ENCODE results near the gene SRGAP2B. TPM values are rescaled to one million over a fixed set of nuclear protein-coding genes. Genes with fewer than 3 reads are reported as not detected.
"Not testable (repeated sequence)": the region's sequence is repeated elsewhere in the genome, so short reads cannot be mapped to it uniquely, and the experiment has no call there.

Gene SRGAP2B
- polyA plus RNA-seq, 3 donors from 2014 or later, result 0.29 to 1.2 (median 0.69) TPM

DNA sequence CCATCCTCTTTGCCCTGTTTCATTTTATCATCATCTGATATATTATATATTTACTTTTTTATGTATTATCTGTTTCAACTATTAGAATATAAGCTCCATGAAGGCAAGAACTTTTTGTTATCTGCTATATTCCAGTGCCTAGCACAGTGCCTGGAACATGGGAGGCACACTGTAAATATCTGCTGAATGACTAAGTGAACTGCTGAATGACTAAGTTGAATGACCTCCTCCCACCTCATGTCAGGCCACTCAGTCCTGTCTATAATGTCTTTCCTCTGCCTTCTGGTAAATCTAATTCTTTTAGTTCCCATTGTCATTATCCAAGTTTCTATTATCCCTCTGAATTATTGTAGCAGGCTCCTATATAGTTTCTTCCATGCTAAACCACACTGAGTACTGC is 156.5 kb downstream of the SRGAP2B start:
- H3K4me3 Mint-ChIP-seq, H3K36me3 Mint-ChIP-seq, DNase-seq: not testable (repeated sequence)

DNA sequence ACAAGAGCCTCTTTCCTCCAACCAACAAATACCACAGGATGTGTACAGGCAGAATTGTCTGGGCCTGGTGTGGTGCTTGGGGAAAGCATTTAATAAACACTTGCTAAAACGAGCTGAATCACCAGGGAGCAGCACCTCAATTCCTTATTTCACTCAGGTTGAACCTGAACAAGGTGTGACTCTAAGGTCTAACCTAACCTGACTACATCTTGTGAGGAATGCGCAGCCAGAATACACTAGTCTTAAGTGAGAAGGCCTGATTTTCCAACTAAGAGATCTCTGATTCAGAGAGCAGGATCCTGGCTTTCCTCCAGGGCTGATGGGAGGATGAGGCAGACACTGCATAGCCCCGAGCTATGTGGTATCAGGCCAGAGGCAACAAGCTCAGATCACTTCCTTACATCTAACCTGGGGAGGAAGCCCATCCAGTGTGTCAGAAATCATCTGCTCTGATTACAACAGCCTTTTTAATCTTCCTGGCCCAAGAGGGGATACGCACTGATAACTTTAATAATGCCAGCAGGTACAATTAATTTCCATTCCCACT is 158.9 kb downstream of the SRGAP2B start:
- DNase-seq; H3K27me3 Mint-ChIP-seq (ENCODE audit: low read depth in 3 of 3): not testable (repeated sequence)

More for the DNA sequence above, 156.5 kb downstream of the SRGAP2B start:
- H3K27me3 Mint-ChIP-seq (ENCODE audit: low read depth in 3 of 3); H3K4me1 Mint-ChIP-seq; H3K9me3 Mint-ChIP-seq; H3K27ac Mint-ChIP-seq: not testable (repeated sequence)

GRCh38 chr1:144935310-144935709 is 159.8 kb downstream of the SRGAP2B start:
- H3K4me3 Mint-ChIP-seq, H3K27ac Mint-ChIP-seq, H3K9me3 Mint-ChIP-seq: not testable (repeated sequence)

More for the DNA sequence above, 158.9 kb downstream of the SRGAP2B start:
- H3K4me1 Mint-ChIP-seq, H3K9me3 Mint-ChIP-seq, H3K4me3 Mint-ChIP-seq, H3K36me3 Mint-ChIP-seq, H3K27ac Mint-ChIP-seq: not testable (repeated sequence)

DNA sequence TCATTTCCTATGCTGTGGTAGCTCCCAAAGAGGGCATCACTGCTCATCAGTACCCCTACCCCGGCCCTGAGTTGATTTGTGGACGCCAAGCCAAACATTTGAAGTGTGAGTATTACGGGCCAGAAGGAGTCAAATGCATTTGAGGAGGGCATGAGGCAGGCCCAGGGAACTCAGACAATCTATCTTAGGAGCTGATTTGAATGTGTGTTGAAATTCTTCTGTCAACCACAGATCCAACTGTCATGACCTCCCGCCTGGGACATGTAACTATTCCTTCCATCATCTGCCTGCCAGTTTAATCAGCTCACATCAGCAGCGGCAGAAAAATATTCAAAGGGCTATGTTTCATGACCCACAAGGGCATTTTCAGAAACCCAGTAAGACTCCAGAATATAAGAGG is 162.1 kb downstream of the SRGAP2B start:
- not testable (repeated sequence) for DNase-seq; H3K27ac Mint-ChIP-seq; H3K36me3 Mint-ChIP-seq; H3K4me1 Mint-ChIP-seq; H3K9me3 Mint-ChIP-seq; H3K27me3 Mint-ChIP-seq (ENCODE audit: low read depth in 3 of 3); H3K4me3 Mint-ChIP-seq

More at GRCh38 chr1:144935310-144935709, 159.8 kb downstream of the SRGAP2B start:
- not testable (repeated sequence) for H3K27me3 Mint-ChIP-seq (ENCODE audit: low read depth in 3 of 3); H3K36me3 Mint-ChIP-seq; DNase-seq; H3K4me1 Mint-ChIP-seq

- not testable (repeated sequence) for H3K36me3 Mint-ChIP-seq; H3K27ac Mint-ChIP-seq; H3K27me3 Mint-ChIP-seq (ENCODE audit: low read depth in 3 of 3)
These were observed 163.0 kb downstream of the SRGAP2B start for GRCh38 chr1:144932153-144932552.

GRCh38 chr1:144931553-144931952 is 163.6 kb downstream of the SRGAP2B start:
- not testable (repeated sequence) for H3K4me1 Mint-ChIP-seq; H3K9me3 Mint-ChIP-seq; H3K27ac Mint-ChIP-seq; DNase-seq; H3K27me3 Mint-ChIP-seq (ENCODE audit: low read depth in 3 of 3); H3K36me3 Mint-ChIP-seq; H3K4me3 Mint-ChIP-seq

More at GRCh38 chr1:144932153-144932552, 163.0 kb downstream of the SRGAP2B start:
- not testable (repeated sequence) for H3K4me1 Mint-ChIP-seq, H3K4me3 Mint-ChIP-seq, H3K9me3 Mint-ChIP-seq, DNase-seq

- not testable (repeated sequence) for H3K27me3 Mint-ChIP-seq (ENCODE audit: low read depth in 3 of 3); H3K4me1 Mint-ChIP-seq; H3K4me3 Mint-ChIP-seq; H3K27ac Mint-ChIP-seq; H3K36me3 Mint-ChIP-seq; H3K9me3 Mint-ChIP-seq; DNase-seq
These were observed 164.9 kb downstream of the SRGAP2B start for GRCh38 chr1:144930085-144930777.

GRCh38 chr1:144927292-144927691 is 167.8 kb downstream of the SRGAP2B start:
- H3K27ac Mint-ChIP-seq; H3K4me1 Mint-ChIP-seq; H3K27me3 Mint-ChIP-seq (ENCODE audit: low read depth in 3 of 3); H3K9me3 Mint-ChIP-seq; H3K36me3 Mint-ChIP-seq; H3K4me3 Mint-ChIP-seq; DNase-seq: not testable (repeated sequence)

- H3K9me3 Mint-ChIP-seq; H3K27ac Mint-ChIP-seq; H3K4me3 Mint-ChIP-seq; H3K4me1 Mint-ChIP-seq; H3K36me3 Mint-ChIP-seq; DNase-seq; H3K27me3 Mint-ChIP-seq (ENCODE audit: low read depth in 3 of 3): not testable (repeated sequence)
These were observed 171.5 kb downstream of the SRGAP2B start for GRCh38 chr1:144923640-144924039.

DNA sequence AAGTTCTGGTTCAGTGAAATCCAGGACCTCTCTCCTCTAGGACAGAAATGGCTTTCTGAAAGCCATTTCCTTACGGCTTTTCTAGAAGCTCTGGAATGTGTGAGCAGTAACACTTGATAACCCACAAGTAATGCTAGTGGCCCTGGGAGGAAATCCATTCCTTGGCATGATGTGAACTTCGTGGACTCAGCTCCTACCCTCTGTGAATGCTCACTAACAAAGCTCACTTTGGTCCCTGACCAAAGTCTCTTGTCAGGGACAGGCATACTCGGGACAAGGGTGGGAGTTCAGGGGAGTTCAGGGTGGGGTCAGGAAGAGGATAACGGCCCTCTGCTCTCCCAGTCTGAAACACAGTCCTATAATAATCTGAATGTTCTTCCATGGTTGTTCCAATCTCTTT is 172.3 kb downstream of the SRGAP2B start:
- not testable (repeated sequence) for H3K27me3 Mint-ChIP-seq (ENCODE audit: low read depth in 3 of 3); H3K36me3 Mint-ChIP-seq; DNase-seq; H3K27ac Mint-ChIP-seq; H3K4me1 Mint-ChIP-seq; H3K4me3 Mint-ChIP-seq; H3K9me3 Mint-ChIP-seq

GRCh38 chr1:144919106-144919505 is 176.0 kb downstream of the SRGAP2B start:
- not testable (repeated sequence) for H3K9me3 Mint-ChIP-seq; DNase-seq; H3K27me3 Mint-ChIP-seq (ENCODE audit: low read depth in 3 of 3); H3K4me3 Mint-ChIP-seq; H3K36me3 Mint-ChIP-seq; H3K27ac Mint-ChIP-seq; H3K4me1 Mint-ChIP-seq

- H3K4me1 Mint-ChIP-seq; H3K27me3 Mint-ChIP-seq (ENCODE audit: low read depth in 3 of 3); DNase-seq; H3K9me3 Mint-ChIP-seq; H3K36me3 Mint-ChIP-seq: not testable (repeated sequence)
- H3K27ac Mint-ChIP-seq, result peak overlapping the region in 2 of 6 donors; percentile 35 to 53
- peak overlapping the region in 1 of 5 donors; percentile 35 for H3K4me3 Mint-ChIP-seq
These were observed 177.0 kb downstream of the SRGAP2B start for GRCh38 chr1:144918027-144918603.

DNA sequence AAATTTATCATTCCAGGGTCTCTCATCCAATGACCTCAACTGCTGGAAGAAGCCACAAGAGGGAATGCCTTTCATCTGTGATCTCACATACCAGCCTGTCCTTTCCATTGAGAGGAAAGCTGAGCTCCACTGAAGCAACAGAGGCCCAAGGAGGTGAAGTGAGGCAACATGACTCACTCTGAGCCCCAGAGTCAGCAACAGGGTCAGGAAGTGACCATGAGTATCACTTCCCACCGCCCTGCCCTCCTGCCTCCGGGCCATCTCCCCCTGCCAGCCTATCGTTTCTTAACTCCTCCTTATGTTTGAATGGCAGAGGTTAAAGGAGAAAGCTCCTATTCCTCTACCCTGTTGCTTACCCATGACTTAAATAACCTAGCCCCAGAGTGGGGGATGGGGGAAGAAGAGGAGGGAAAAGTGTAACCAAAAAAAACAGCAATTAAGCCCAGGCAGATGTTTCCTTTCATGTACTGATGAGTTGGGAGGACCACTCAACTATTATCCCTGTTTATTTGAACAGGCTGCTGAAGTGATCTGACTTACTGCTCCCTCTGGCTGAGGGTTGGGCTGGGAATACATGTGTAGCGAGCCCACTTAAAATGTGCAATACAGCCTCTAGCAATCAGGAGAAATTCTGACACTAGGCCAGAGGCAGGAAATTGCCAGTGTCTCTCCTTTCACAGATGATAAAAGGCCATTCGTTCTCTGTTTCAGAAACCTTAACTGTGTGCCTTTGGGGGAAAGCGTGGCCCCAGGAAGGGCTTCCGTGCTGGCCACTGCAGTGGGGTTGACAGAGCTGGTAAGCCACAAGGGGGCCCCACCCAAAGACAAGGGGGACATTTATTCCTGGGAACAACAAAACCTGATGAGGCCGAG is 177.7 kb downstream of the SRGAP2B start:
- not testable (repeated sequence) for H3K4me1 Mint-ChIP-seq; DNase-seq; H3K36me3 Mint-ChIP-seq; H3K4me3 Mint-ChIP-seq; H3K27me3 Mint-ChIP-seq (ENCODE audit: low read depth in 3 of 3); H3K27ac Mint-ChIP-seq; H3K9me3 Mint-ChIP-seq
